NCI-H2107 treated with DMSO at 0.1 percent for 48 hours (cell line): Measurements from ENCODE around the gene AQP3.
"Not testable (repeated sequence)": the region's sequence is repeated elsewhere in the genome, so short reads cannot be mapped to it uniquely, and the experiment has no call there.

ENCODE experiments used
- DNase-seq: peaks from one replicate; lab custom pipeline; 2025; ENCODE audit not compliant: unreplicated experiment; lab: John Stamatoyannopoulos, UW

AQP3 gene

GRCh38 chr9:33465096-33465495 lies 17.7 kb upstream of the AQP3 start:
- DNase-seq: no peak

DNA sequence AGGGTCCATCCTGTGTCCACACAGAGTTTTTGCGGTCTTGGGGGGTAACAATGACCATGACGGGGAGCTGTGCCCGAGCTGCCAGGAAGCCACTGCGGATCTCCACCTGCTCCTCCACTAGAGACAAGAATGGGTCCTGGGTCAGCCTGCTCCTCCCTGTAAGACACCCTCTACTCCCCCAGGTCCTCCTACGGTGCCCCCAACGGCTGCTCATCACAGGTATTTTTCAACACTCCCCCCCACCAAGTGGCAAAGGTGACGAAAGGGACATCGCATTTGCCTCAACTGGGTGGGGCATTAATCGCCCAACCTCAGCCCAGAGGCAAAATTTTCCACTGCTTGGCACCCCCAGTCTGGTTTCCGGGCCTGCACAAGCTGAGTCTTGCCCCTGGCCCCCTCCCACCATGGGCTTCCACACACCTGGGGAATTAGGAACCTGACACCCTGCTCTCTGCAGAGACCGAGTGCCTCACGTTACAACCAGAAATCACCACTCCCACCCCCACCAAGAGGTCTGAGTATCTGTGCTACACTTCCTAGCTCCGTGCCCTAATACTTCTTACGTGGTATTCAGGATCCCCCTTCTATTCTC lies 16.7 kb upstream of the AQP3 start:
- DNase-seq: peak; percentile 94

DNA sequence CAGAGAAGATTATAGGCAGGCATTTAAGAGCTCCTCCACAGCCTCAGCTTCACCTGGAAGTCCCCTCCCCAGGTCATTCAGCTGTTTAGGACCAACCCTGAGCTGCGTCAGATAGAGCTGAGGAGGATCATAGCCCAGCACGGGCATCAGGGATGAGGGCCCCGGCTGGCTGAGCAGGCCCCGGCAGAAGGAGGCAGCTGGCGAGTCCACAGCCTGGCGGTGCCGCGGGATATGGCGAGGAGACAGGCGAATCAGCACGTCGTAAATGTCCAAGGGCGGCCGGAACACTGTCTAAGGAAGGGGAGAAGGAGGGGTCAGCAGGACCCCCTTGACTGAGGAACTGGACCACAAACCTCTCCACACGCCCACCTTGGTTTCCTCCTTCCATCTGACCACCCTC lies 15.8 kb upstream of the AQP3 start:
- no peak for DNase-seq

DNA sequence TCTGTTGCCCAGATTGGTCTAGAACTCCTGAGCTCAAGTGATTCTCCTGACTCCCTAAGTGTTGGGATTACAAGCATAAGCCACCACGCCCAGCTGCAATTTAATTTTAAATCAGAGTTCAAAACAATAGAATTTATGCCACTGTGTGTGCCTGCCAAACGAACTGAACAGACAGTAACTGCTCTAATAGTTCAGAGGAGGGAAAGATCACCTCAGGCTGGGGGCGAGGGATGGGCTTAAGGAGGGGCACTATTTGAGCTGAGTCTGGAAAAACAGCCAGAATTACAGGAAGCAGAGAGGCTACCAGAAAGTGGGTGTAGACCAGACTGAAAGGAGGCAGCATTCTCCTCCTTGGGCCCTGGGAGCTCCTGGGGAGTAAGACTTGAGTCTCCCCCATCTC lies 14.1 kb upstream of the AQP3 start:
- no peak for DNase-seq

- DNase-seq: no peak
These were observed 13.5 kb upstream of the AQP3 start for GRCh38 chr9:33460854-33461253.

DNA sequence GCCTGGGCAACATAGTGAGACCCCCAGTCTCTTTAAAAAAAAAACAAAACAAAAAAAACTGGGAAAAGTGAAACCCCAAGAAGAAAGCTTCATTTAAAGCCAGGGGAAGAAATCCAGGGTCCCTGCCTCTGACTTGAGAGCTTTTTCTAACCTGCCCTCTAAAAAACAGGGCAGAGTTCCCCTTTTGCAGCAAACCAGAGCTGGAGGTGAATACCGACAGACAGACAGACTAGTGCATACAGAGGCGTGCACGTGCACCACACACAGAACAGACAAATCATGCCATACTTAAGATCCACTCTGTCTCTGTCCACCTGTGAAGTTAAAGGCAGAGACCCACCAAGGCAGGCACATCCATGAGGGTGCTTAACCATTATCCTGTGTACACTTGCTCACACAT lies 11.7 kb upstream of the AQP3 start:
- no peak for DNase-seq

GRCh38 chr9:33458444-33458843 lies 11.1 kb upstream of the AQP3 start:
- DNase-seq: no peak

DNA sequence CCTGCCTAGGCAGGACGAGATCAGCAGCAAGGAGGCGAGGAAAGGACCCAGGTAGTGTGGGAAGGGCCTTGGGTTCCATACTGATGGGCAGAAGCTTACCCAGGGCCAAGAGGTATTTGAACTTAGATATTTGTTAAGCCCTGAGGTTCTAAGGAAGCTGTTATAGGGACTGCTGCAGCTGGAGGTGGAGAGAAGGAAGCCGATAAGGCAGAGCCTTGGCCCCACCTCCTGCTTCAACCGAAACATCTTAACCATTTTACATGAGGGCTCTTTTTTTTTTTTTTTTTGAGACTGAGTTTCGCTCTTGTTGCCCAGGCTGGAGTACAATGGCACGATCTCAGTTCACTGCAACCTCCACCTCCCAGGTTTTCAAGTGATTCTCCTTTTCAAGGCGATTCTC lies 8.6 kb upstream of the AQP3 start:
- DNase-seq: no peak

- not testable (repeated sequence) for DNase-seq
These were observed 8.1 kb upstream of the AQP3 start for GRCh38 chr9:33455456-33455855.

GRCh38 chr9:33454661-33455026 lies 7.3 kb upstream of the AQP3 start:
- not testable (repeated sequence) for DNase-seq

- no peak for DNase-seq
These were observed 6.7 kb upstream of the AQP3 start for GRCh38 chr9:33453999-33454660.

DNA sequence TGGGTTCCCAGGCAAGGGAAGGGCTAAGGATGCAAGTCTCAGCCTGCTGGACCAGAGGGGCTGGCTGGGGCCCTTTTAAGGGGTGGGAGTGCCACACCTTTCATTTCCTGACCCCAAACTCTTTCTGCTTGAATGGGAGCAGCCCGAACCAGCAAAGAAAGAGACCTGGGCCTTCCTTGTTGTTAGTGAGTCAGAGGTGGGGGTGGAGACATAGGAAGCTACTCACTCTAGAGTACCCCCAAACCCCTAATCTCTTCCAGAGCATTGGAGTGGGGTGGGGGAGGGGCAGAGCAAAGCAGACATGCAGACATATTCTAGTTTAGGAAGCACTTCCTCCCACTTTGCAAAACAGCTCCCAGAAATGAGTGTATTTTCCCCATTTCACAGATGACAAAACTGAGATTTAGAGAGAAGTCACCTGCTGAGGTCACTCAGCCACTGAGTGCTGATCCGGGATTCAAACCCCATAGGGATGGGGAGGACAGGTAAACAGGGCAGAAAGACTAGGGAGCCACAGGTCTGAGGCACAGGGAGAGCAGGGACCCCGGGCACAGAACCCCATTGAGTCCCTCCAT lies 6.0 kb upstream of the AQP3 start:
- no peak for DNase-seq

- peak; percentile 14 for DNase-seq
These were observed 5.5 kb upstream of the AQP3 start for GRCh38 chr9:33452828-33453271.

- no peak for DNase-seq
These were observed 3.3 kb upstream of the AQP3 start for GRCh38 chr9:33450621-33451146.

DNA sequence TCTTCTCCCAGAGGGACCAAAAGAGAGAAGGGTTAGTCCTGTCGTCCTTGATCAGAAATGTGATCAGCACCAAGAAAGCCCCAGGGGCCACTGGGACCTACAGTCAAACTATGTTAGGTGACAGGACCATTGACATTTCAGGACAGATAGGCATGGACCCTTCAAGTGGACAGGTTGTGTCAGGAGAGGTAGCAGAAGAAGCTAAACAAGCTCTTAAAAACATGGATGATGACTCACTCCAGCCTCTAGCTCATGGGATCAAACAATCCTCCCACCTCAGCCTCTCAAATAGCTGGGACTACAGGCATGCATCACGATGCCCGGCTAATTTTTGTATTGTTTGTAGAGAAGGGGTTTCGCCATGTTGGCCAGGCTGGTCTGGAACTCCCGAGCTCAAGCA lies 2.3 kb upstream of the AQP3 start:
- no peak for DNase-seq

GRCh38 chr9:33447799-33448553 lies 583 bp upstream of the AQP3 start:
- no peak for DNase-seq

- no peak for DNase-seq
These were observed 1.0 kb downstream of the AQP3 start for GRCh38 chr9:33446240-33446945.

- DNase-seq: no peak
These were observed 1.8 kb downstream of the AQP3 start for GRCh38 chr9:33445389-33446239.

GRCh38 chr9:33443464-33444154 lies 3.8 kb downstream of the AQP3 start:
- DNase-seq: no peak

DNA sequence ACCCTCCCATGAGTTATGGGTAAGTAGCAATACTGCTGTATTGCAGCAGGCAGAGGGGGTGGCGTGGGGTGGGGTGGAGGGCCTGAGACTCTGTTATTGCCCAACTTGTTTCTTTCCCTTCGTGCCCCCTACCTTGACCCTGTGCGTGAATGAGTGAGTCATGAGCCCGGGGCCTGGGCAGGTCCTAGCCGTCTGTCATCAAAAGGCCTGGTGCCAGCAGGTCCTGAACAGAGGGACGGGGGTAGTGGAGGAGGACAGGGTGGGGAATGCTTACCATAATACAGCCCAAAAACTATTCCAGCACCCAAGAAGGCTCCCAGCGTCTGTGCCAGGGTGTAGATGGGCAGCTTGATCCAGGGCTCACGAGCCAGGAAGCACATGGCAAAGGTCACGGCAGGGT lies 4.3 kb downstream of the AQP3 start:
- DNase-seq: no peak
